GM18868 (cell line): Measurements from ENCODE around the gene TMOD1.
"Not testable (repeated sequence)": the region's sequence is repeated elsewhere in the genome, so short reads cannot be mapped to it uniquely, and the experiment has no call there.

Experiments used
- ATAC-seq: cut with Tn5 transposase; IDR thresholded peaks from one replicate; pipeline ENCODE4 v1.9.1; 2021; ENCODE audit warnings: mild to moderate bottlenecking, moderate library complexity; ENCODE audit not compliant: unreplicated experiment

Gene TMOD1

GRCh38 chr9:97501177-97501971, at the start of gene TMOD1:
Gene TMOD1 (plus strand): TSS chr9:97501666. CDS start chr9:97524189, 22,523 bp downstream.
- ATAC-seq, result peak; percentile 64

DNA sequence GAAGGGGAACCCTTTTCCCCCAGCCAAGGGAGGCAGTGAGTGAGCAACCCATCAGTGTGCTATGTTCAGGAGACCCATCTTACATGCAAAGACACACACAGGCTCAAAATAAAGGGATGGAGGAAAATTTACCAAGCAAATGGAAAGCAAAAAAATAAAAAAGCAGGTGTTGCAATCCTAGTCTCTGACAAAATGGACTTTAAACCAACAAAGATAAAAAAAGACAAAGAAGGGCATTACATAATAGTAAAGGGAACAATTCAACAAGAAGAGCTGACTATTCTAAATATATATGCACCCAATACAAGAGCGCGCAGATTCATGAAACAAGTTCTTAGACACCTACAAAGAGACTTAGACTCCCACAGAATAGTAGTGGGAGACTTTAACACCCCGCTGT, 47.9 kb upstream of the TMOD1 start:
- ATAC-seq, result not testable (repeated sequence)

- not testable (repeated sequence) for ATAC-seq
These were observed 44.6 kb upstream of the TMOD1 start for GRCh38 chr9:97456841-97457240.

DNA sequence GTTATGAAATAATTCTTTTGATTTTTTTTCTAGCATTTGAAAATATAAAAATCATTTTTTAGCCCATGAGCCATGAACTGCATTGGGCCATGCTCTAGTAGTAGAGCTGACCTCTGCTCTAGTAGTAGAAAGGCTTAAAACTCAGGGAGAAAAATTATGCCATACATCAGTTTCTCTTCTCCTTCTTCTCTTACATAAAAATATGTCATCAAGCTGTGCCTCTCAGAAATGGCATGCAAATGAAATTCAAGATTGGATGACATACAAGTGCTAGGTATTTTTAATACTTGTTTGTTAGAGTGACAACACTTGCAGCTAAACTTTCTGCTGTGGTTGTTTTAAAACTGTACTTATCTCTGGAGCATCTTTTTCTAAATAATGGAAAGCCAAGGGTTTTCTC, 42.1 kb upstream of the TMOD1 start:
- no peak for ATAC-seq

GRCh38 chr9:97462159-97462558, 39.3 kb upstream of the TMOD1 start:
- ATAC-seq, result no peak

- no peak for ATAC-seq
These were observed 38.6 kb upstream of the TMOD1 start for GRCh38 chr9:97462914-97463313.

DNA sequence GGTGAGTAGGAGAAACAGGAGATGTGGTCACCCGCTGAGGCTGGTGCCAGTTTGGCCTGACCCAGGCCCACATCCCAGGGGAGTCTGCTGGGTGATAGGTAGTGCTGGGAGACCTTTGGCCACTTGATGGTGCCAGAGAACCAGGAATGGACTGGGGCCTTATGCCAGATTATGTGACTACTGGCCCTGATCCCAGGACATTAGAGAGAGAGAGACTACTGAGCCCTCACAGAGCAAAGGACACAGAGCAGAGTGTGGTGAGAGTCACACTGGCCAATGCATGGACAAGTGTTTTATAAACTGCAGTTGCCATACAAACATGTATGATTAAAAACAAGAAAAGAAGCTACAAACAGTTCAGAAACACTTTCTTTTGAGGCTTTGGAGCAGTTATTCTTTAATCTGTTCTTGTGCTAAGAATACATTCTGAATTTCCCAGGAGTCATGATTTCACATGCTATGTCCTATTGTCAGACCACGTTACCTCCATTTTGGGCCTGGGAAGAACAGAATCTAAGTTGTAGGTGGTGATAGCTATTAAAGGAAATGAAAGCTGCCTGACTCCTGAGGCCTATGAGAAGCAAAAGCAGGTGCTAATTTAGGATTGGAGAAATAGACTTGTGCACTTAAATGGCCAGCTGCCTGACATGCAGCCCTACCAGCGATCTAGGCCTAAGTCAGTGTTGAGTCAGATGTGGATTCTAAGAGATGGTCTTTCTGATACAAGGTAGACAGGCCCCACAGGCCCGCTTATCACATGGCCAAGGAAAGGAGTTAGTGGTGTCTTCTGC, 32.6 kb upstream of the TMOD1 start:
- peak; percentile 83 for ATAC-seq

GRCh38 chr9:97470076-97470475, 31.4 kb upstream of the TMOD1 start:
- no peak for ATAC-seq

DNA sequence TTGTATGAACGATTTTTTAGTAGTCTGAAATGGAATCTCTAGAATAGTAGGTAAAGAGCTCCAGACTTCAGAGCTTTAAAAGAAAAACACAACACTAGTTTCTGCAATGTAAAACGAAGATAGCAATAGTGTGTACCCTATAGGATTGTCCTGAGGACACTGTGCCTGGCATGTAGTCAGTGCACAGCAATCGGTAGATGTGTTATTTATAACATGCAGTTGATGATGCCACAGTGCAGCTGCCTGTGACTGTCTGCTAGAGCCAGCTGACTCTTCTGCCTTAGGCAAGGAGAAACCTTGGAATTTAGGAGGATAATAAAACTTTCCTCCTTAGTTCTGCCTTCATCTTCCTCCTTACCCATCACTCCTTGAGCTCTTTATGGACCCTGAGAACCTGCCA, 27.7 kb upstream of the TMOD1 start:
- no peak for ATAC-seq

DNA sequence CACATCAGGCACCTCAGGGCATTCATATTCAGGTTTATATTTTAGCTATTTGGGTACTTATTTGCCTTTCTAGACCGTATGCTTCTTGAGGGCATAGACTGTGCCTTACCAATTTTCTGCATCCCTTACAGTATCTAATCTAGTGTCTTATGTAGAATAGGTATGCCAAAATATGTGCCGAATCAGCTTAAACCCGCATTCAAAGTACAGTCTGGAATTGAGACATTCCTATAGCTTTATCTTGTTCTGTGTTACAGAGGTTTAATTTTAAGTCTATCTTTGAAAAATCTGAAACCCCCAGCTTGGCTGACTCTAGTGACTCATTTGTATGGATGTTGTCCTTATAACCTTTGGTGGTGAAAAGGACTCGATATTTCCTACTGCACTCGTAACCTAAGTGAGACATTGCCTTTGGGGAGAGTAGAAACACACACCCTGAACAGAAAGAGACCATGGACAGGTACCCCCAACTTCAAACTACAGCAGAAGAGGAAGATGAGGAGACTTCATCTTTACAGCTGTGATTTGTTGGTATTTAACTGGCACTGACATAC, 27.0 kb upstream of the TMOD1 start:
- no peak for ATAC-seq

DNA sequence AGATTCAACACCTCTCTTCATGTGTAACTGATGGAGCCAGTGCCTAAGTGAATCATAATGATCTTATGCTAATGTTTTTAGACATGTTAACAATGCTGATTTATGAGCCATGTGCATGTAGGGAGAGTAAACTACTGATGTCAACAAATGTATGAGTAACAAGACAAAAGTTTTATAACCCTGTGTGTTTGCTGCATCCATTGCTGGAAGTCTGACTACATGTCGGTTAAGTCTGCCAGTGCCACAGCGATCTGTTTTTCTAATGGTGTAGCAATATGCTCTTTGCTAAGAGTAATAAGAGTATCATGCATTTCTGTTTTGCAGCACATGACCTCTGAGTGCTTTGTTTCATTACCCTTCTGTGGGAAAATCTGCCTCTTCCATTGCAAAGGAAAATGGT, 26.4 kb upstream of the TMOD1 start:
- ATAC-seq, result no peak

DNA sequence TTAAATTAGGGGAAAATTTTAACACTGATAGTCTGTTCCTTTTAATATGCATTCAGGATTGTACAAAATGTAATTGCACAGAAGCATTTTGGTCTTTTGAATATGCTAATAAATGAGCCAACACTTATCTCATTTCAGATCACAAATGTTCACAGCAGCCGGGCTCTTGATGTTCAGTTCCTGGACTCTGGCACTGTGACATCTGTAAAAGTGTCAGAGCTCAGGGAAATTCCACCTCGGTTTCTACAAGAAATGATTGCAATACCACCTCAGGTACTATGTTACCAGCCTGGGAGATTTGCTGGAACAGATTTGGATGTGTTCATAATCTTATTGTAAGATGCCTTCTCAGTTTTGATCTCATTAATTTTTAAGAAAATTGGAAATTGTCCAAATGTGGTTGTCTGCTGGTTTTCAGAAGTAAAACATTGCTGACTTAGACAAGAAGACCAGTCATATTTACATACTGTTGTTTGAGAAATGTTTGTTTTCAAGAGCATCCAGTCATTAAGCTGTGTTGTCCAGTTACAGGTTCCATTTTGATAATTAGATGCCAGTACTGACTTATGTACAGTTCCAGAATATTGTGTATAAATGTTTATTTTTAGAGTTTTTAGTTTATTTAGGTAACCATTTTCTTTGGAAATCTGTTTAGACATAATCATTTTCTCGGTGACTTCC, 23.0 kb upstream of the TMOD1 start:
- ATAC-seq, result peak; percentile 40

DNA sequence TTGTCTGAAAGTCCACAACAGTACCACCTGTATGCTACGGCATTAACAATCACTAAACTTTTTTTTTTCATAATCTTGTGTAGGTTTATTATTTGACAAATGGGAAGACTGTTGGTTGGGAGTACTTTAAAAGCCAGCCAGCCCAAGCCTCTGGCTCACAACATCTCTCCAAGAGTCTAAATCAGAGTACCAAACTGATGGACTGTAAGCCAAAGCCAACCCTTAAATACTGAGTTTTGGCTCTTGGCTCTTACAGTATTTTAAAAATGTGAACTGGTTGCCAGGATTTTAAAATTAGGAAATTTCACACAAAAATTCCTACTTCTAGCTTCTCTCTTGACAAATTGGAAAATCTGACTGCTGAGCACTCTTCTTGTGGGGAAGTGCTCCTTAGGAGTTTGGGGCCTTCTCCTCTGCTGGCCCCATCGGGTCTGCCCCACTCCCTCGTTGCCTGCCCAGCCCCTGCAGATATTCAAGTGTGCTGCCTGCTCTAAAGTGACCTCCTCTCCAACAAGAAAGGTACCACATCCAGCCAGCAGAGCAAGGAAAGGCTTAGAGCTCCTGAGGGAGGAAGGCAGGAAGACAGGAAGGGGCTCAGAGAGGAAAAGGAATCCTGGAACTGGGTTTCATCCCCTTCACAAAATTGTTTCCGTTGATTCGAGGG, 21.8 kb upstream of the TMOD1 start:
- ATAC-seq, result no peak

- no peak for ATAC-seq
These were observed 21.3 kb upstream of the TMOD1 start for GRCh38 chr9:97480174-97480573.

DNA sequence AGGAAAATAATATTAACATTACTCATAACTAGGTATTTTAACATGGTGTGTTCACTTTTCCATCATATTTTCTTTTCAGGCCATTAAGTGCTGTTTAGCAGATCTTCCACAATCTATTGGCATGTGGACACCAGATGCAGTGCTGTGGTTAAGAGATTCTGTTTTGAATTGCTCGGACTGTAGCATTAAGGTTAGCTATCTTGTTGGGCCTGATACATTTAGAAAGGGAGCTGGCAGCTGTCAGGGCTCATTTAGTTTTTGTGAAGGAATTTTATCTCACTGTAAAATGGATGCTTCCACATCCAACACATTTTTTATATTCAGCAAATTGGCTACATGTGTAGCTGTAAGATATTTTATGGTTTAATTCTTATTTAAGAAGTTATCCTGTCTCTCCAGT, 20.7 kb upstream of the TMOD1 start:
- ATAC-seq, result no peak

DNA sequence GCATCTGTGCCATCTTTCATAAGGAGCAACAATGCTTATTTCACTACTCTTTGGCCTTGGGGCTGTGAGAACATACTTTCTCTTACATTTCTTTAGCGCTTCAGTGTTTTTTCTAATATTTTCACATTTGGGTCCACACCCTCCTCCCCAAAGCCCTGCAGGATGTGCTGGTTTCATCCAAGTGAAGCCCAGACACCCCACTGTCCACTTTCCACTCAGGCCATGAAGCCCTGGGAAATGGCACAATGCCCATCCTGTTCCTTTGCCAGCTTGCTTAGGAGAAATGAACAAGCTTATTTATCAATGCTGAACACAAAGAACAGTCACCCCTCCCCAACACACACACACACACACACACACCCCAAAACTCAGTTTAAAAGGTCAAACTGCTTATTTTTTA, 17.3 kb upstream of the TMOD1 start:
- no peak for ATAC-seq

- ATAC-seq, result no peak
These were observed 14.4 kb upstream of the TMOD1 start for GRCh38 chr9:97487107-97487506.

GRCh38 chr9:97487861-97488260, 13.6 kb upstream of the TMOD1 start:
- ATAC-seq, result no peak

GRCh38 chr9:97491216-97491999, 10.1 kb upstream of the TMOD1 start:
- ATAC-seq, result no peak
